ENCODE measurements around the gene ARHGEF1. TPM values are rescaled to one million over a fixed set of nuclear protein-coding genes. Genes with fewer than 3 reads are reported as not detected.

The ARHGEF1 gene
- total RNA-seq, 4 donors from 2014 or later: 40.4 to 58.3 (median 51.4) TPM

DNA sequence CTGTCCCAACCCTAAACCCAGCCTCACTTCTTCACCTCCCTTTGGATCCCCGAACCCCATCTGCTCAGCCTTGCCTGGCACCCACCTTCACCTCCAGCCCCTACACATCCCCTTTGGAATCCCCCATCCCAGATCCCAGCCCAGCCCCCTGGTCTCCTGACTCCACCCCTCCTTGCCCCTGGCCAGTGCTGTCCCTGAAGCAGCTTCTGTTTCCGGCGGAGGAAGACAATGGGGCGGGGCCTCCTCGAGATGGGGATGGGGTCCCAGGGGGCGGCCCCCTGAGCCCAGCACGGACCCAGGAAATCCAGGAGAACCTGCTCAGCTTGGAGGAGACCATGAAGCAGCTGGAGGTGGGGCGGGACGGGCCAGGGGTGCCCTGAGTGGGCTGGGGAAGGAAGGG is 23.3 kb downstream of the ARHGEF1 start:
- Histone ChIP-seq H3K27me3 (peaks cover 28% of the 10 kb centered on the region), H3K4me1 (no peaks in the 10 kb centered on the region), H3K4me3 (no peak overlapping the region), H3K9me3 (no peaks in the 10 kb centered on the region), H3K27ac (no peak overlapping the region), H3K36me3 (peaks cover 0 to 72% of the 10 kb centered on the region in 2 donors)
- 71% methylated on average over 1 of the region's 9 CpGs; no CpG with 5 or more reads in 1 of the 2 donors for WGBS, 2 donors (ENCODE audit: low coverage in 1 of 2)
- TF ChIP-seq, protein P1, sequence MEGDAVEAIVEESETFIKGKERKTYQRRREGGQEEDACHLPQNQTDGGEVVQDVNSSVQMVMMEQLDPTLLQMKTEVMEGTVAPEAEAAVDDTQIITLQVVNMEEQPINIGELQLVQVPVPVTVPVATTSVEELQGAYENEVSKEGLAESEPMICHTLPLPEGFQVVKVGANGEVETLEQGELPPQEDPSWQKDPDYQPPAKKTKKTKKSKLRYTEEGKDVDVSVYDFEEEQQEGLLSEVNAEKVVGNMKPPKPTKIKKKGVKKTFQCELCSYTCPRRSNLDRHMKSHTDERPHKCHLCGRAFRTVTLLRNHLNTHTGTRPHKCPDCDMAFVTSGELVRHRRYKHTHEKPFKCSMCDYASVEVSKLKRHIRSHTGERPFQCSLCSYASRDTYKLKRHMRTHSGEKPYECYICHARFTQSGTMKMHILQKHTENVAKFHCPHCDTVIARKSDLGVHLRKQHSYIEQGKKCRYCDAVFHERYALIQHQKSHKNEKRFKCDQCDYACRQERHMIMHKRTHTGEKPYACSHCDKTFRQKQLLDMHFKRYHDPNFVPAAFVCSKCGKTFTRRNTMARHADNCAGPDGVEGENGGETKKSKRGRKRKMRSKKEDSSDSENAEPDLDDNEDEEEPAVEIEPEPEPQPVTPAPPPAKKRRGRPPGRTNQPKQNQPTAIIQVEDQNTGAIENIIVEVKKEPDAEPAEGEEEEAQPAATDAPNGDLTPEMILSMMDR (IDR thresholded peaks at IDR 0.05): no peak
- TF ChIP-seq POLR2AphosphoS5 (IDR thresholded peaks at IDR 0.05) (no peak), POLR2A (IDR thresholded peaks at IDR 0.05) (no peak), EP300 (IDR thresholded peaks at IDR 0.05) (no peak)
- no peak for ATAC-seq

DNA sequence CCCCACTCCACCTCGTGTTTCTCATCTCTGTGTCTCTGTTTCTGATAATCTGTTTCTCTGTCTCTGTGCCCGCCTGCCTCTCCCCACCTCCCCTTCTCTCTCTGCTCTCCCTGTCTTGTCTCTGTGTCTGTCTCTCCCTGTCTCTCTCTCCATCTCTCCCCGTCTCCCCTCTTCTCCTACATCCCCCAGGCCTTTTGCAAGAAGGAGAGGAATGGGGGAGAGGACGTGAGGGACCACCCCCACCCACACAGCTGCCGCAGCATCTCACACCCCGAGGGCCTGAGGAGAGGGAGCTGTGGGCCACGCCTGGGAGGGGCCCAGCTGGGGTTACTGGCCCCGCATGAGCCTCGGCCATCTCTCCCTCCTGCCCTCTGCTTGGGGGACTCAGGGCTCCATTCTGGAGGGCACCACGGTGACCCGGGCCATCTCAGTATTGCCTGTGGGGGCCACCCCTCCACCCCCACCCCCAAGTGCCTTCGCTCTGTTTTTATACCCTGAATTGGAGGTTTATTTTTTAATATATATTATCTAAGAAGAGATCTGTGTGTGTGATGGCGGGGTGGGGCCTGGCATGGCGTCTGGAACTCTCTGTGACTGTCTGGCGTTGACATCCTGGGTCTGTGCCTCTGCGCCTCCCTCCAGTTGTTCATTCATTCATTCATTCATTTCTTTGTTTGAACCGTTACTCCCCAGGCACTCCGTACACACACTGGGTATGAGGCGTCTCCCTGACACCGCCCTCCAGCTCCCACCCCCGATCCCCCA is 24.1 kb downstream of the ARHGEF1 start:
- H3K4me1 ChIP-seq: no peaks in the 10 kb centered on the region
- no peak overlapping the region for H3K4me3 ChIP-seq
- peaks cover 36% of the 10 kb centered on the region for H3K27me3 ChIP-seq
- no peak for ATAC-seq
- H3K36me3 ChIP-seq: peaks cover 0 to 63% of the 10 kb centered on the region in 2 donors
- H3K9me3 ChIP-seq: no peaks in the 10 kb centered on the region
- TF ChIP-seq, protein P1 (IDR thresholded peaks at IDR 0.05): no peak
- no peak for TF ChIP-seq EP300 (IDR thresholded peaks at IDR 0.05)
- no peak for TF ChIP-seq POLR2AphosphoS5 (IDR thresholded peaks at IDR 0.05)
- no peak for TF ChIP-seq POLR2A (IDR thresholded peaks at IDR 0.05)
- no peak overlapping the region for H3K27ac ChIP-seq
- WGBS, 2 donors (ENCODE audit: low coverage in 1 of 2): 76 to 79% methylated on average over 4 to 11 of the region's 21 CpGs

DNA sequence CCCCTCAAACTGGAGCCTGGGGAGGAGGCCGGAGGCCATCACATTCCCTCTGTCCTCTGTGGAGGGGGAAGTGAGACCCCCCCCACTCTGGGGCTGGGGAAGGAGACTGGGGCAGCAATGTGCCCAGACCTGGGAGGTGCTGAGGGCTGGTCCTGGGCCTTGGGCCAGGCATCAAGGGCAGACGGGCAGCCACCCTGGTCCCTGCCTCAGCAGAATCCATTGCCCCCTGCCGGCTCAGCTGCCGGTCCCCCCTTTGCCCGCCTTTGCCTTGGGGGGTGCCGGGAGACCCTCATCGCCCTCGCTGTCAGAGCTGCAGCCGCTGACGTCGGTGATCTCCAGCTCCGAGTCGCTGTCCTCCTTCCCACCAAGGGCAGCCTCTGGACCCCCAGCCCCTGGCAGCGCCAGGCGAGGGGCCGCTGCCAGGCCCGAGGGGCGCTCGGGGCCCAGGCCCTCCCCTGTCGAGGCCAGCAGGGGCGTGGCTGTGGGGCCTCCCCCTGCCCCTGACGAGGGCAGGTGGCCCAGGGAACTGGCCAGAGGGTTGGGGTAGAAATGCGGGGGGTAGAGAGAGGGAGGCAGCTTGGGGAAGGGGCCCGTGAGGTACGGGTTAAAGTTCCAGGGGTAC is 25.1 kb downstream of the ARHGEF1 start:
- TF ChIP-seq POLR2A (IDR thresholded peaks at IDR 0.05) (no peak), POLR2AphosphoS5 (IDR thresholded peaks at IDR 0.05) (no peak), EP300 (IDR thresholded peaks at IDR 0.05) (no peak)
- TF ChIP-seq, protein P1 (IDR thresholded peaks at IDR 0.05): no peak
- peaks cover 0 to 8% (median 3%) of the 10 kb centered on the region in 3 donors for H3K4me1 ChIP-seq
- ATAC-seq: no peak
- H3K9me3 ChIP-seq: no peaks in the 10 kb centered on the region
- H3K27me3 ChIP-seq: peaks cover 46% of the 10 kb centered on the region
- WGBS, 2 donors (ENCODE audit: low coverage in 1 of 2): no CpG with 5 or more reads among the region's 25 CpGs
- no peak overlapping the region for H3K27ac ChIP-seq
- H3K36me3 ChIP-seq: peaks cover 0 to 53% of the 10 kb centered on the region in 2 donors
- no peak overlapping the region for H3K4me3 ChIP-seq

DNA sequence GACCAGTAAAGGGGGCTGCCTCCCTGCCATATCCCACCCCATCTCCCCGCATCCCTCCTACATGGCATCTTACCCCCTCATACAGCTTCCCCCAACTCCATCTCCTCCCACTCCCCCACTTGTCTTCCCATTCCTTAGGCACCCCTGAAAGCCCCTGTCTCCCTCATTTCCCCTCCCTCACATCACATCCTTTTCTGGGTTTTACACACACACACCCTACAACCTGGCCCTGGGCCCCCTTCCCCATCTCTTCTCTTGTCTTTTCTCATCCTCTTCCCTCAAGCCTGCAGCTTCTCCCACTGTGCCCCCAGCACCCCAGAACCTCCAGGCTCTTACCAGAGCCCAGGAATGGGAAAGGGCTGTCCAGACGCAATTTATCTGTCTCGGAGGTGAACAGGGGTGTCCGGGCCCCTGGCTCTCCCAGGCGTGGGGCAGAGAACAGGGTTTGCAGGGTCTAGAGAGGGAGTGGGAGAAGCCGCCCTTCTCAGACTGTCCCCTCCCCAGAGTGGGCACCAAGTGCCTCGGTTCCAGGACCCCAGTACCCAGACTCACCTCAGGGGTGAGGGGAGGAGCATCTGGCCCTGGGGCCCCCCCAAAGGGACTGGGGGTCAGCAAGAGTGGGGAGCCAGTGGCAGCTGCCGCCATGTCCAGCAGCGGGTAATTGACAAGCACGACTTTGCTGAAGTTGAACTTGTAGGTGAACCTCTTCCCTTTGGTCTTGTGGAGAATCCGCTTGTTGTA is 25.9 kb downstream of the ARHGEF1 start:
- Histone ChIP-seq H3K27me3 (peaks cover 54% of the 10 kb centered on the region), H3K4me1 (peaks cover 0 to 16% (median 3%) of the 10 kb centered on the region in 3 donors), H3K27ac (no peak overlapping the region), H3K4me3 (no peak overlapping the region), H3K36me3 (peaks cover 0 to 45% of the 10 kb centered on the region in 2 donors), H3K9me3 (no peaks in the 10 kb centered on the region)
- TF ChIP-seq EP300 (IDR thresholded peaks at IDR 0.05) (no peak), POLR2A (IDR thresholded peaks at IDR 0.05) (no peak), POLR2AphosphoS5 (IDR thresholded peaks at IDR 0.05) (no peak)
- TF ChIP-seq, protein P1 (IDR thresholded peaks at IDR 0.05): no peak
- ATAC-seq: no peak
- WGBS, 2 donors (ENCODE audit: low coverage in 1 of 2): 64% methylated on average over 5 of the region's 11 CpGs; no CpG with 5 or more reads in 1 of the 2 donors
